Kasumi-1 (cell line): ENCODE results near the gene NPEPPS.

Experiments used
- DNase-seq, 2 experiments: peaks; one replicate each; lab custom pipeline; 2025; lab: John Stamatoyannopoulos, UW

The NPEPPS gene

GRCh38 chr17:47629826-47630225 lies 98.9 kb downstream of the NPEPPS start:
- DNase-seq: no peak

DNA sequence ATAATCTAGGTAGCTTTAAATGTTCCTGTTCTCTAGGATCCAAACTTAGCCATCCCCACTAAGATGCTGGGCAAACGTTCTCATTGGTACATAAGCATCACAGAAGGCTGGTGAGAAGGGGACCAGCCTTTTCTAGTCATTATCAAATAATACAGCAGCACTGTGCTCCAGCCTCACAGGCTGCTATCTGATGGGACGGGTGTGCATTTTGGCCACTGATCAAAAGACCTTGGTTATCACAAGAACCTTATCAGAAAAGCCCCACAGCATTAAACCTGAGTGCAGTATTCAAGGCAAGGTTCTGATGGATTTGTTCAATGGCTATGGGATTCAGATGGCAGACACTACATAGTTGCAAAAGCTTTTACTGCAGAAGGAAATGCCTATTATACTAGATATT lies 99.7 kb downstream of the NPEPPS start:
- no peak for DNase-seq

DNA sequence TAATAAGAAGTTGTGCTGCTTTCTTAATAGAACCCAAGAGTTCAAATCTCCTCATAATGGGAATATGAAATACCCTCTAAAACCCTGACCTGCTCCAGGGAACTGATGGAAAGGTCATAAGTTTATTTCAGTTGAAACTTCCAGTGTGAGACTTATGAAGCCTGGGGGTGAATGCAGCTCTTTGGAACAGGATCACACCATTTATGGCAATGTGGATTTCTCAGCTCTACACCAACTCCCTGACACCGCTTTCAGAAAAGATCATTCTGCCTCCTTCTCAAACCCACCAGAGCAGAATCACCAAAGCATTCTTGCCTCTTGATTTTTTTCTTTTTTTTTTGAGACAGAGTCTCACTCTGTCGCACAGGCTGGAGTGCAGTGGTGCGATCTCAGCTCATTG lies 102.1 kb downstream of the NPEPPS start:
- DNase-seq: no peak

DNA sequence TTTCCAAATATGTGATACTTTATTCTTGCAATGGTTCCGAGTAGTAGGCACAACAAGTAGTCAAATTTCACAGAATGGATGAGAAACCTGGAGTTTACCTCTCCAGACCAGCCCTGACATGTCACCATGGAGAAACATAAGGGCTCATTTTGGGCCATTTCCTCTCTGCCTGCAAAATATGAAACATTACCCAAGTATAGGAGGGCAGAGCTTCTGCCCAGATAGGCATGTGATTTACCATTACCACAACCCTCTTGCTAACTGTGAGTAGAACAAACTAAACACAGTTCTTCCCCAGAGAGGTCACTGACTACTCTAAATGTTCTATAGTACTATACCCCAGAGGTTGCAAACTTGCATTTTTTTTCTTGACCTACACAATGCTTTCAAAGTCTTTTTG lies 103.1 kb downstream of the NPEPPS start:
- DNase-seq: no peak

DNA sequence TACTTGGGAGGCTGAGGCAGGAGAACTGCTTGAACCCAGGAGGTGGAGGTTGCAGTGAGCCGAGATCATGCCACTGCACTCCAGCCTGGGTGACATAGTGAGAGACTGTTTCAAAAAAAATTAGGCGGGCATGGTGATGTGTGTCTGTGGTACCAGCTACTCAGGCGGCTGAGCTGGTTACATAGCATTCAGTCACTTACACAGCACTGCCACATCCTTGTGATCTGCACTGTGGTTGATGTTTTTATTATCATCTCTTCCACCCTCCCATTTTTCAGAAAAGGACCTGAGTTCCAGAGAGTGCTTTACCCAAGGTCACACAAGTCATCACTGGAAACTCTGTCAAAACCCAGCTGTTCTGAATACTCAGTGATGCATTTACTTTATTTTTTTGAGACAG lies 104.0 kb downstream of the NPEPPS start:
- no peak for DNase-seq

DNA sequence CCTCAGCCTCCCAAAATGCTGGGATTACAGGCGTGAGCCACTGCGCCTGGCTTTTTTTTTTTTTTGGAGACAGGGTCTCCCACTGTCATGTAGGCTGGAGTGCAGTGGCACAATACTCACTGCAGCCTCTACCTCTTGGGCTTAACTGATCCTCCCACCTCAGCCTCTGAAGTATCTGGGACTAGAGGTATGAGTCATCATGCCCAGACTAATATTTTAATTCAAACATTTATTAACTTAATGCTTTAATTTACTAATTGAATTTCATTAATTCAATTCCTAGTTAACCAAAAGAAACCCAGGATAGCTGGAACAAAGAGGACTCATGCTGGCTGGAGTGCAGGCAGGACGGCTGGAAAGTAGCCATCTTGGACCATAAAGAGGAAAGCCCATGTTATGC lies 104.8 kb downstream of the NPEPPS start:
- no peak for DNase-seq

GRCh38 chr17:47636273-47637030 lies 105.5 kb downstream of the NPEPPS start:
- DNase-seq: no peak

- DNase-seq: no peak
These were observed 108.0 kb downstream of the NPEPPS start for GRCh38 chr17:47638903-47639302.

DNA sequence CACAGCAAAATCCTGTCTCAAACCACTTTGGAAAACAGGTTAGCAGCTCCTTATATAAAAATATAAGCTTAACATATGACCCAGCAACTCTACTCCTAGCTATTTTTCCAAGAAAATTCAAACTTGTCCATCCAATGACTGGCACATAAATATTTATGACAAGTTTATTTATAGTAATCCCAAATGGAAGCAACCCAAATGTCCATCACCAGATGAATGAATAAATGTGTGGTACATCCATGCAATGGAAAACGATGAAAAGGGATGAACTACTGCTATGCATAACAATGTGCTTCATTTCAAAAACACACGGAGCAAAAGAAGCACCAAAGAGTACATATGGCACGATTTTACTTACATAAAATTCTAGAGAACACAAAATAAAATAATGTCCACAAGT lies 109.2 kb downstream of the NPEPPS start:
- no peak for DNase-seq

GRCh38 chr17:47641202-47641601 lies 110.3 kb downstream of the NPEPPS start:
- DNase-seq: no peak

DNA sequence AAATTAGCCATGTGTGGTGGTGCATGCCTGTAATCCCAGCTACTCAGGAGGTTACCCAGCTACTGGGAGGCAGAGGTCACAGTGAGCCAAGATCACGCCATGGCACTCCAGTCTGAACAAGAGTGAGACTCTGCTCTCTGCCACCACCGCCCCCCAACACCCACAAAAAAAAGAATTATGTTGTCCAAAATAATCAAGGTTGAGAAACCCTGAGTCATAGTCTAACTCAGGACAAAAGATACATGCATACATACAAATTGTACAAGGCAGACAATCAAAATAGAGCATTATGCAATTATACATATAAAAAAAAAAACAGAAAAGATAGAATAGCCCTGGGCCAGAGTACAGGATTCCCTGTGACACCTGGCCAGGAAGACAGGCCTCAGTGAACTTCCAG lies 112.2 kb downstream of the NPEPPS start:
- no peak for DNase-seq

GRCh38 chr17:47644324-47644723 lies 113.4 kb downstream of the NPEPPS start:
- no peak for DNase-seq

DNA sequence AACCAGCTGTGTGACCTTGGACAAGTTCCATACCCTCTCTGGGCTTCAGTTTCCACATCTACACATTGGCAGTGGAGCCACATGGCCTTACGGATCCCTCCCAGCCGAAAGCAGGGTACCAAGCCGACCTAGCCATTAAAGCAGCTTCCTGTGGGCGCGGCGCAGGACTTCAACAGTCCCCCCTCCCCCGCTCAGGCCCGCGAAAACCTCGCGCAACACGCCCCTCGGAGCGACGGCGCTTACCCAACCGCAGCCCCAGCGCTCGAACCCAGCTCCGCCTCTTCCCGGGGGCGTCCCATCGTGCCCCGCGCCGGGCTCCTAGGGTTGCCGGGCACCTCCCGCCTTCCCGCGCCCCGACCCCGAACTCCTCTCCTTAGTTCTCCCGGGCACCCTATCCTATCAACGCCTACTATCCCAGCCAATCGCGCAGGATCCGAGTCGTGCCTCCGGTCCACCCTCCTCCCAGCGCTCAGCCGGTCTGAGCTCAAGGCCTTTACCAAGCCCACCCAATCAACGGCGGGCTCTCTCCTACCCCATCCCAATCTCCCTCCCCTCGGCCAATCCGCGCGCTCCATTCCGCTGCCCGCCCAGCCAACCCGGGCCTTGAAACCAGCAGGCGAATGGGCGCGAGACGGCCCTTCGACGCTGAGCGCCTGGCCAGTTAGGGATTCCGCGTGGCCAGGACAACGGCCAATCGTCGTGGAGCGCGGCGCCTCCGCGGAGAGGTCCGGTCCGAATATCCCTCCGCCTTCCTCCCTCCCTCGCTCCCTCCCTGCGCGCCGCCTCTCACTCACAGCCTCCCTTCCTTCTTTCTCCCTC lies 118.5 kb downstream of the NPEPPS start, which contains the start of gene KPNB1:
KPNB1 (plus strand) TSS at position 767 of the 819 bp plus-strand sequence. CDS start 326 bp downstream, outside the sequence.
- DNase-seq: peak; percentile 100

DNA sequence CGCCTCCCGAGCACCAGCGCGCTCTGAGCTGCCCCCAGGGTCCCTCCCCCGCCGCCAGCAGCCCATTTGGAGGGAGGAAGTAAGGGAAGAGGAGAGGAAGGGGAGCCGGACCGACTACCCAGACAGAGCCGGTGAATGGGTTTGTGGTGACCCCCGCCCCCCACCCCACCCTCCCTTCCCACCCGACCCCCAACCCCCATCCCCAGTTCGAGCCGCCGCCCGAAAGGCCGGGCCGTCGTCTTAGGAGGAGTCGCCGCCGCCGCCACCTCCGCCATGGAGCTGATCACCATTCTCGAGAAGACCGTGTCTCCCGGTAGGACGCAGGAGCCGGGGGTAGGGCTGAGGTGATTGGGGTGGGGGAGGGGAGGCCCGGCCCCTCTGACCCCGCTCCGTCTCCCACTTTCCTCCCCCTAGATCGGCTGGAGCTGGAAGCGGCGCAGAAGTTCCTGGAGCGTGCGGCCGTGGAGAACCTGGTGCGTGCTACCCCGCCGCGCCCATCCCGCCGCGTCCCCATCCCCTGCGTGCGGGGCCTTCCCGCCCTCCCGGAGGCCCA lies 119.1 kb downstream of the NPEPPS start:
- DNase-seq: peak in 1 of 2 experiments; percentile 61

- peak; percentile 97 for DNase-seq
These were observed 119.9 kb downstream of the NPEPPS start for GRCh38 chr17:47650525-47651522.

DNA sequence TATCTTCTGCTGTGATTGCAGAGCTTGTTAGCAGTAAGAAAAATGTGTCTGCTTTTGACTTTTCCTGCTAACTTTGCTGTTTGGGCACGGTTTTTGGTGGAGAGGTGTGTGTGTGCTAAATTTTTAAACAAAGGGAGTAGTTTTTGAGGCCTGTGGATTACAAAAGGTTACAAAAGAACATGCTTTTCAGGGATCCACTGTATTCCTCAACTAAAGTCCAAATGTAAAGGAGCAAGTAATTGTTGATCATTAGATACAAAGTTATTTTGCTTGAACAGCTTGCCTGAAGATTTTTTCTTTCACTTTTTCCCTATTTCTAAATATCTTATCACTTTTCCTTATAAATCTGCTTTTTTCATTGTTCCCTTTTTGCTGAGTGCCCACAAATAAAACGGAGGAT lies 120.8 kb downstream of the NPEPPS start:
- DNase-seq: no peak

DNA sequence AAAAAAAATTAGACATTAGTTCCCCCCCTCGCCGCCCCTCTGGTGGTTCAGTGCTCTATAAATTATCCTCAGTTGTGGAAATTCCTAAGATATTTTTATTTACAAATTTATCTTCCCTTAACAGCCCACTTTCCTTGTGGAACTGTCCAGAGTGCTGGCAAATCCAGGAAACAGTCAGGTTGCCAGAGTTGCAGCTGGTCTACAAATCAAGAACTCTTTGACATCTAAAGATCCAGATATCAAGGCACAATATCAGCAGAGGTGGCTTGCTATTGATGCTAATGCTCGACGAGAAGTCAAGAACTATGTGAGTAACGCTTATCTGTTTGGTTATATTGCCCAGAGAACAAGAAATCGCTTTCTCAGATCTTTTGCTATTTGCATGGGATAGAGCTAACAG lies 121.7 kb downstream of the NPEPPS start:
- DNase-seq: no peak

DNA sequence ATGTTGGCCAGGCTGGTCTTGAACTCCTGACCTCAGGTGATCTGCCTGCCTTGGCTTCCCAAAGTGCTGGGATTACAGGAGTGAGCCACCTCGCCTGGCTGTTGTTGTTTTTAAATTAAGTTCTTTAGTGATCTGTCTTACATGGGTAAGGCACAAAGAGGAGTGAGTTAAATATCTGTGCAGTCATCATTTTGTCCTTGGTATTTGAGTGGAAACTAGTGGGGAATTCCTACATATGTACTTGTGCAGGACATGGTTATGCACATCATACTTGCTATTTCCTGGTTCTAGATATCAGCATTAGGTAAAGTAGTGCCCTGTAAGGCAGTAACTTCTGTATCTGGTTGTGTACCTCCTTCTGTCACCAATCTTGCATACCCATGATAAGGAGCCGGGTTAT lies 122.5 kb downstream of the NPEPPS start:
- DNase-seq: no peak

DNA sequence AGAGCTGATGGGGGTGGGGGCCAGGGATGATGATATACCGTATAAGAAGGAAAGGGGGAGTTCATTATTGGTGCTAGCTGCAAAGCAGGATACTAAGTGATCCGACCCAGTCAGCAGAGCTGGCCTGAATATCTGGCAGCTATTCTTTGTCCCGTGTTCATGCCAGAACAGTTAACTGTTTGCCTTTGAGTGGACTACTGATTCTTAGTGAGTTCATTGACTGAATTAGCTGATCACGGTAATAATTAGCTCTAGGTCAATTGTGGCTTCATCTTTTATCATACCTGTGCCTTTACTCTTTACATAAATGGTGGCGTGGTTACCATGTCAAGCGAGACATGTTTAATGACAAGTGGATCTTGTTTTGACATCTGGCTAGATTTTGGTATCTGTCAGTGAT lies 124.1 kb downstream of the NPEPPS start:
- DNase-seq: no peak

GRCh38 chr17:47660064-47660492 lies 129.2 kb downstream of the NPEPPS start:
- no peak for DNase-seq

- peak; percentile 80 to 91 for DNase-seq
These were observed 133.2 kb downstream of the NPEPPS start for GRCh38 chr17:47663912-47664623.
